HEK293T (cell line): ENCODE results near the gene SPATA1.
"Not testable (repeated sequence)": the region's sequence is repeated elsewhere in the genome, so short reads cannot be mapped to it uniquely, and the experiment has no call there.

Experiments used
- CTCF ChIA-PET: fragments of 350-600 bp; formaldehyde crosslinking; extraction: SDS; loops from one replicate; lab custom pipeline; 2021; ENCODE audit warnings: antibody characterized with exemption, inconsistent platforms; lab: Yijun Ruan, JAX
- POLR2A ChIA-PET: fragments of 350-600 bp; formaldehyde crosslinking; extraction: SDS; loops from one replicate; lab custom pipeline; 2020; ENCODE audit warnings: antibody characterized with exemption, inconsistent platforms; lab: Yijun Ruan, JAX
- DNase-seq: peaks from one replicate; pipeline ENCODE4 v3.0.0; 2012; ENCODE audit warnings: mixed read lengths; ENCODE audit errors: extremely low spot score
- ARNT ChIP-seq: fragments of 450-650 bp; IDR thresholded peaks from 2 replicates; pipeline ENCODE4 v1.6.1; 2017; ENCODE audit warnings: mild to moderate bottlenecking
- BHLHE40 ChIP-seq: fragments of 450-650 bp; IDR thresholded peaks from 2 replicates; pipeline ENCODE4 v1.6.1; 2016; ENCODE audit warnings: mild to moderate bottlenecking, moderate library complexity, borderline replicate concordance
- CTBP1 ChIP-seq: fragments of 450-650 bp; IDR thresholded peaks from 2 replicates; pipeline ENCODE4 v1.6.1; 2016; ENCODE audit warnings: borderline replicate concordance
- ELF4 ChIP-seq: fragments of 450-650 bp; IDR thresholded peaks from 2 replicates; pipeline ENCODE4 v1.6.1; 2017; ENCODE audit warnings: antibody characterized with exemption
- FOXA1 ChIP-seq: fragments of 450-650 bp; IDR thresholded peaks from 2 replicates; pipeline ENCODE4 v1.6.1; 2016; ENCODE audit warnings: mild to moderate bottlenecking
- FOXK2 ChIP-seq: fragments of 450-650 bp; IDR thresholded peaks from 2 replicates; pipeline ENCODE4 v1.6.1; 2016; ENCODE audit warnings: mild to moderate bottlenecking
- FOXM1 ChIP-seq: fragments of 450-650 bp; IDR thresholded peaks from 2 replicates; pipeline ENCODE4 v1.6.1; 2017; ENCODE audit warnings: mild to moderate bottlenecking, borderline replicate concordance
- HDGF ChIP-seq: fragments of 450-650 bp; IDR thresholded peaks from 2 replicates; pipeline ENCODE4 v1.6.1; 2017; ENCODE audit warnings: antibody characterized with exemption, borderline replicate concordance
- L3MBTL2 ChIP-seq: fragments of 450-650 bp; conservative IDR thresholded peaks from 2 replicates; pipeline ENCODE4 v1.6.1; 2016; ENCODE audit warnings: mild to moderate bottlenecking
- LEF1 ChIP-seq: fragments of 450-650 bp; IDR thresholded peaks from 2 replicates; pipeline ENCODE4 v1.6.1; 2017; ENCODE audit warnings: mild to moderate bottlenecking, borderline replicate concordance
- NFRKB ChIP-seq: fragments of 450-650 bp; IDR thresholded peaks from 2 replicates; pipeline ENCODE4 v1.6.1; 2016; ENCODE audit warnings: mild to moderate bottlenecking, moderate library complexity
- PKNOX1 ChIP-seq: fragments of 450-650 bp; IDR thresholded peaks from 2 replicates; pipeline ENCODE4 v1.6.1; 2016
- SP1 ChIP-seq: fragments of 450-650 bp; IDR thresholded peaks from 2 replicates; pipeline ENCODE4 v1.6.1; 2017
- SUZ12 ChIP-seq: fragments of 450-650 bp; IDR thresholded peaks from 2 replicates; pipeline ENCODE4 v1.6.1; 2016; ENCODE audit warnings: mild to moderate bottlenecking
- TARDBP ChIP-seq: fragments of 450-650 bp; IDR thresholded peaks from 2 replicates; pipeline ENCODE4 v1.6.1; 2016
- ZNF384 ChIP-seq: fragments of 450-650 bp; IDR thresholded peaks from 2 replicates; pipeline ENCODE4 v1.6.1; 2016

SPATA1 gene

GRCh38 chr1:84496498-84496897 is 9.7 kb upstream of the SPATA1 start:
- CTCF ChIA-PET, result no interaction called here
- TF ChIP-seq FOXA1, result no peak
- TF ChIP-seq CTBP1, result no peak
- no peak for TF ChIP-seq ARNT
- TF ChIP-seq TARDBP, result no peak
- TF ChIP-seq SP1, result no peak
- no peak for TF ChIP-seq ZNF384
- no peak for TF ChIP-seq PKNOX1
- no peak for TF ChIP-seq ELF4
- no peak for TF ChIP-seq L3MBTL2
- no peak for TF ChIP-seq FOXM1
- no peak for DNase-seq
- POLR2A ChIA-PET, result no interaction called here

DNA sequence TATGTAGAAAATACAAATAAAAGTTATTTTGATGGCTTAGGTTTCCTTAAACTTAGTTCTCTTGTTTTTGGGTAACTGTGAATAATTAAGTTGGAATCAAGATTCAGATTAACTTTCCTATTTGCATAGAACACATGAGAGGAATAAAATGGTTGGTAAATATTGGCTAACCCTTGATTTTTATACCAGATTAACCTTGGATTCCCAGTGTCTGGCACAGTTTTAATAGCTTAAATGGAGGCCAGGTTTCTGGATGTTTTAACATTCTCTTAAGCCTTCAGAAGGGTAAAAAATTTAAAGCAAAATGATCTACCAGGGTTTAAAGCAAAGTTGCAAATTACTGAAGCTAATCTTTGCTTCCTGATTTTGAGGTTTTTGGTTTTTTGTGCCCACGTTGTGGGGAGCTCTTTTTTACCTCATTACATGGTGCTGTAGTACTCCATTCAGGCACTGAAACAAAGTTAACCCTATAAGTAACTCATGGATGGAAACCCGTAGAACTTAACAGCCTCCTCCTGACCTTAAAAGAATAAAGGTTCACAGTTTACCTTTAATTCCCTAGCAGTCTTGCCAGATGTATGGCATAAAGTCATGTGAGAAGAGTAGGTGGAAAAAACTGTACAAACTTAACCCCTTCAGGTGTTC is 8.4 kb upstream of the SPATA1 start:
- POLR2A ChIA-PET, result no interaction called here
- no peak for DNase-seq
- TF ChIP-seq FOXA1 (no peak), FOXK2 (no peak), SP1 (no peak), BHLHE40 (no peak), ARNT (no peak)
- CTCF ChIA-PET, result no interaction called here

GRCh38 chr1:84502927-84503326 is 3.3 kb upstream of the SPATA1 start:
- ChIA-PET CTCF (no interaction called here), POLR2A (interaction anchor here (2.0 kb wide), 1 partner anchor 71 kb away, joined by 5 read pairs; the partner anchor contains the start of gene CTBS)
- no peak for DNase-seq
- TF ChIP-seq NFRKB, result no peak

GRCh38 chr1:84504580-84505492 is 1.4 kb upstream of the SPATA1 start:
- peak; percentile 18 for DNase-seq
- ChIA-PET POLR2A (interaction anchor here (0.6 to 2.0 kb wide), 5 partner anchors 15 to 158 kb away, joined by 3 to 5 read pairs (median 3); partner anchors contain the start of gene CTBS), CTCF (interaction anchor here (0.6 kb wide), 1 partner anchor 695 kb away, joined by 4 read pairs; no protein-coding TSS in a partner anchor)
- TF ChIP-seq FOXM1 (no peak), HDGF (no peak), SP1 (no peak), NFRKB (no peak), ELF4 (no peak), SUZ12 (no peak), CTBP1 (no peak), L3MBTL2 (peak; percentile 50)

DNA sequence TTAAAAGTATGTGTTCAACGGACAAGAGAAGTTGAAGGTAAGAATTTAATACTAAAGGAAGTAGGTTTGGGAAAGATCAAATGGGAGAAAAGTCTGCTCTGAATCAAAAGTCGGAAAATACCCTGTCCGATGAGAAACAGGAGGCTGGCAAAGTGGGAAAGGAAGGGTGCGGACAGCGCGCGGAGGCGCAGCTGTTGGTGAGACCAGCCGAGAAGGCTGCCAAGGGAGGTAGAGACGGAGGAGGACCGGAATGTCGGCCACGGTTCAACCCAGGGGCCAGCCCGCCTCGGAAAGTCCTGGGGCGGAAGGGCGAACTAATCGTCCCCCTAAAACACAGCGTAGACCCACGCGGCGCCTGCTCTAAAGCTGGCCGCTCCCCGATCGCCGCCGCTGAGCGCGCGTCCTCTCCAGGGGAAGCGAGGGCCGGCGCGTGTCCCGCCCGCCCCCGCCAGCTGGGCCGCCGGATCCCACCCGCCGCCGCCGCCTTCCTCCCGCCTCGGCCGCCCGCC is 639 bp upstream of the SPATA1 start:
- ChIA-PET CTCF (interaction anchor here (0.6 kb wide), 1 partner anchor 111 kb away, joined by 3 read pairs; no protein-coding TSS in a partner anchor), POLR2A (interaction anchor here (0.7 to 1.8 kb wide), 15 partner anchors 15 to 428 kb away, joined by 3 to 15 read pairs (median 4); partner anchors contain the start of gene CTBS)
- peak; percentile 75 for DNase-seq
- TF ChIP-seq FOXA1 (no peak), ZNF384 (no peak), L3MBTL2 (no peak), BHLHE40 (no peak), PKNOX1 (no peak)

DNA sequence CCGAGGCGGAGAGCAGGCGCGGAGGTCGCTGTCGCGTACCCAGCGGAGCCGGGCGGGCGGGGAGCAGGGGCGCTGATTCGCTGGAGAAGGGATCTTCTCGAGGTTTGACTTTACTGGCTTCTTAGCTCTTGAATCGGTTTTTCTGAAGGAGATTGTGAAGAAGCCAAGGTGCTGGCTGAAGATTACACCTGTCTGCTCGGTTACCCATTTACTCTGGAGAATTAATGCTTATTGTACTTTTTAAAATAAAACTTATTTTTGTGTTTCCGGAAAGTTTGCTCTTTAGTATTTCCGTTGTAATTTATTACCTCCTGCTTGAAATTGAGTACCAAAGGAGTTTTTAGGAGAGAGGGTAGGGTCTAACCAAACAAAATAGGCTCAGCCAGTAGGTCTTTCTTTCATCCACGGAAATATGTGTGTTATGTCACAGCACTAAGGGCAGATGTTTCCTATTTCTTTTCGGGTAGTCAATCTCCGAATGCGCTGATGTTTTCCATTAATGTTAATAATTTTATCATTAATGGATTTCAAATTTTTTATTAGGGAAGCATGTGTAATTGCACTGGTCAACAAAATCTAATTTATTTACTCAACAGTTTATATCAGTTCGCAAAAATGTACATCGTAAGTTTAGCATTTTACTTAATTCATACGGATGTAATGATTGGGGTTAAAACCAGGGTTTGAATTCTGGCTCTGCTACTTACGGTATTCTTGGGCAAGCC is 705 bp downstream of the SPATA1 start:
- CTCF ChIA-PET, result interaction anchor here (0.5 to 1.1 kb wide), 2 partner anchors 114 to 182 kb away, joined by 3 to 7 read pairs; no protein-coding TSS in a partner anchor
- POLR2A ChIA-PET, result interaction anchor here (0.6 to 1.8 kb wide), 18 partner anchors 8 to 429 kb away, joined by 3 to 15 read pairs (median 4); partner anchors contain the start of gene CTBS
- no peak for TF ChIP-seq SUZ12
- TF ChIP-seq NFRKB, result no peak
- TF ChIP-seq ARNT, result no peak
- no peak for TF ChIP-seq ZNF384
- TF ChIP-seq SP1, result no peak
- no peak for TF ChIP-seq BHLHE40
- TF ChIP-seq FOXK2, result no peak
- no peak; the same call in 1 of the 2 replicates for TF ChIP-seq L3MBTL2
- no peak for TF ChIP-seq TARDBP
- TF ChIP-seq FOXA1, result no peak
- no peak for TF ChIP-seq ELF4
- TF ChIP-seq LEF1, result no peak
- DNase-seq, result no peak

DNA sequence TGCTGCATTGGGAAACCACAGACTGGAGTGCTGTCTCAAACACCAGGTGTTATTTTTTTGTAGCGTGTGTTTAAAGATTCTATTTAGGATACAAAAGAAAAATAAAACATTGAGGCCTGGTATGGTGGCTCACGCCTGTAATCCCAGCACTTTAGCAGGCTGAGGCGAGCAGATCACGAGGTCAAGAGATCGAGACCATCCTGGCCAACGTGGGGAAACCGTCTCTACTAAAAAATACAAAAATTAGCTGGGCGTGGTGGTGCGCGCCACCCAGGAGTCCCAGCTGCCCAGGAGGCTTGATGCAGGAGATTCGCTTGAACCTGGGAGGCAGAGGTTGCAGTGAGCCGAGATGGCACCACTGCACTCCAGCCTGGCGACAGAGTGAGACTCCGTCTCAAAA is 1.7 kb downstream of the SPATA1 start:
- POLR2A ChIA-PET, DNase-seq, CTCF ChIA-PET: not testable (repeated sequence)
